GM12878 (cell line): ENCODE results near the gene GRAMD1B. TPM values are rescaled to one million over a fixed set of nuclear protein-coding genes. Genes with fewer than 3 reads are reported as not detected.
"Not testable (repeated sequence)": the region's sequence is repeated elsewhere in the genome, so short reads cannot be mapped to it uniquely, and the experiment has no call there.

ENCODE experiments used
- ATAC-seq: fragments of 200-7000 bp; cut with Tn5 transposase; 3 replicates; pipeline ENCODE4 v1.9.1; 2020; ENCODE audit warnings: mild to moderate bottlenecking, moderate library complexity
- BruUV-seq: library from RNA; stranded (reverse); fragments of 400-500 nt; replicated peaks from 2 replicates; lab custom pipeline; 2021; lab: Mats Ljungman, UMichigan
- CTCF ChIA-PET: fragments of 300-600 bp; sonication (Branson Sonifier 250); formaldehyde crosslinking; extraction: SDS; loops from one replicate; lab custom pipeline; 2021; ENCODE audit warnings: inconsistent platforms; lab: Yijun Ruan, JAX
- POLR2A ChIA-PET: fragments of 350-600 bp; formaldehyde crosslinking; extraction: SDS; loops from one replicate; lab custom pipeline; 2021; ENCODE audit warnings: inconsistent platforms; lab: Charles Lee
- RAD21 ChIA-PET: fragments of 300-600 bp; sonication (Branson Sonifier 250); formaldehyde crosslinking; loops from one replicate; lab custom pipeline; 2023; ENCODE audit warnings: antibody characterized with exemption; ENCODE audit not compliant: unreplicated experiment; lab: Charles Lee
- SMC1A ChIA-PET: fragments of 300-600 bp; sonication (Branson Sonifier 250); formaldehyde crosslinking; loops from one replicate; lab custom pipeline; 2023; ENCODE audit not compliant: unreplicated experiment, uncharacterized antibody; lab: Charles Lee
- DNase-seq: peaks from one replicate; pipeline ENCODE4 v3.0.0-alpha.2; 2011; ENCODE audit warnings: low read depth, low spot score
- FAIRE-seq: peaks from 3 replicates; lab custom pipeline; 2011; peaks lifted over from hg19 to GRCh38; lab: Jason Lieb, UNC
- H2AFZ ChIP-seq: 2 replicates; pipeline ENCODE4 v1.6.0; 2011; ENCODE audit warnings: low read depth, low read length, control low read depth; ENCODE audit not compliant: control insufficient read depth
- H3K27ac ChIP-seq: 2 replicates; pipeline ENCODE4 v1.5.1; 2011; ENCODE audit warnings: control low read depth; ENCODE audit not compliant: control insufficient read depth, insufficient read depth
- H3K27me3 ChIP-seq, 2 experiments: replicated peaks in 1 of 2; 2 replicates each; pipeline versions ENCODE4 v1.6.0 to v1.6.1; 2011; ENCODE audit warnings: low read length in 1 of 2; ENCODE audit not compliant: control insufficient read depth in 2 of 2, insufficient read depth in 2 of 2
- H3K36me3 ChIP-seq, 2 experiments: 2 replicates each; pipeline ENCODE4 v1.5.1; 2011; ENCODE audit warnings: low read length in 1 of 2; ENCODE audit not compliant: control insufficient read depth in 2 of 2, insufficient read depth in 2 of 2
- H3K4me1 ChIP-seq: 2 replicates; pipeline ENCODE4 v1.6.1; 2011; ENCODE audit warnings: mild to moderate bottlenecking, low read length, moderate library complexity, mixed read lengths; ENCODE audit not compliant: control insufficient read depth, insufficient read depth
- H3K4me2 ChIP-seq: 2 replicates; pipeline ENCODE4 v1.6.0; 2011; ENCODE audit warnings: control low read depth; ENCODE audit not compliant: control insufficient read depth, insufficient read depth
- H3K4me3 ChIP-seq: fragments of 200-600 bp; sonication (generic); 2 replicates; pipeline ENCODE4 v1.5.1; 2016
- H3K79me2 ChIP-seq: 2 replicates; pipeline ENCODE4 v1.6.0; 2011; ENCODE audit warnings: low read length; ENCODE audit not compliant: control insufficient read depth, insufficient read depth
- H3K9ac ChIP-seq: 2 replicates; pipeline ENCODE4 v1.8.0; 2011; ENCODE audit warnings: low read length, control low read depth, mixed read lengths; ENCODE audit not compliant: control insufficient read depth, insufficient read depth
- H3K9me3 ChIP-seq: replicated peaks from 3 replicates; pipeline ENCODE4 v1.5.1; 2011; ENCODE audit warnings: mild to moderate bottlenecking, low read length; ENCODE audit not compliant: control insufficient read depth, insufficient read depth
- H4K20me1 ChIP-seq: 2 replicates; pipeline ENCODE4 v1.6.0; 2011; ENCODE audit not compliant: control insufficient read depth, insufficient read depth
- CHD1 ChIP-seq: IDR thresholded peaks from 2 replicates; pipeline ENCODE4 v1.6.1; 2012; ENCODE audit warnings: low read depth, low read length, improper control_type of control experiment
- ETV6 ChIP-seq, 2 experiments: fragments of 450-650 bp in 1 of 2; IDR thresholded peaks in 1 of 2; conservative IDR thresholded peaks in 1 of 2; 2 replicates each; pipeline ENCODE4 v1.6.1; 2014; ENCODE audit warnings: antibody characterized with exemption in 1 of 2, borderline replicate concordance in 1 of 2, low read depth in 1 of 2, mild to moderate bottlenecking in 1 of 2, moderate library complexity in 1 of 2
- FOS ChIP-seq: IDR thresholded peaks from 3 replicates; pipeline ENCODE4 v1.6.1; 2011; ENCODE audit warnings: borderline replicate concordance; ENCODE audit not compliant: insufficient read length; ENCODE audit errors: extremely low read depth
- PML ChIP-seq: IDR thresholded peaks from 2 replicates; pipeline ENCODE4 v1.6.1; 2012; ENCODE audit warnings: low read length, inconsistent platforms
- POLR2A ChIP-seq: IDR thresholded peaks from 2 replicates; pipeline ENCODE4 v1.6.1; 2011; ENCODE audit warnings: low read depth, mild to moderate bottlenecking, low read length
- RAD51 ChIP-seq: fragments of 450-650 bp; IDR thresholded peaks from 2 replicates; pipeline ENCODE4 v1.6.1; 2016; ENCODE audit warnings: moderate library complexity, mild to moderate bottlenecking, inconsistent platforms
- SIN3A ChIP-seq: IDR thresholded peaks from 2 replicates; pipeline ENCODE4 v1.6.1; 2012; ENCODE audit warnings: low read depth, low read length, improper control_type of control experiment
- SMAD1 ChIP-seq: fragments of 450-650 bp; IDR thresholded peaks from 2 replicates; pipeline ENCODE4 v1.6.1; 2018; ENCODE audit warnings: mild to moderate bottlenecking, low read depth; ENCODE audit not compliant: partially characterized antibody
- TARDBP ChIP-seq: IDR thresholded peaks from 2 replicates; pipeline ENCODE4 v1.6.1; 2016; ENCODE audit warnings: borderline replicate concordance
- TCF12 ChIP-seq: IDR thresholded peaks from 2 replicates; pipeline ENCODE4 v1.6.1; 2011; ENCODE audit warnings: low read depth, mild to moderate bottlenecking, low read length
- ZZZ3 ChIP-seq: IDR thresholded peaks from 2 replicates; pipeline ENCODE4 v1.6.1; 2011; ENCODE audit warnings: low read depth; ENCODE audit not compliant: control insufficient read depth, insufficient read length
- WGBS: methylation state at CpG from one replicate; pipeline ENCODE4 v1.1.6; 2016; ENCODE audit warnings: low lambda C conversion rate; ENCODE audit not compliant: insufficient replicate concordance, insufficient coverage; ENCODE audit errors: missing lambda C conversion rate; 5-methylcytosine and 5-hydroxymethylcytosine counted together
- in situ Hi-C: fragments of 300-500 bp; cut with MboI; formaldehyde crosslinking; loops from 9 replicates; pipeline ENCODE4 v1.14.3; 2018; ENCODE audit warnings: mixed read lengths
- intact Hi-C: fragments of 100-400 bp; cut with micrococcal nuclease; formaldehyde crosslinking; loops from one replicate; pipeline ENCODE4 v1.14.2; 2022; ENCODE audit not compliant: unreplicated experiment
- polyA plus RNA-seq, 11 experiments: library from polyadenylated mRNA; depleted of rRNA in 4 of 11; unstranded in 6 of 11; stranded (reverse) in 5 of 11; fragments of >200 nt; fragmentation: Nextera tagmentation in 4 of 11; fragmentation: Illumina TruSeq in 1 of 11; extraction: Ambion mirVana in 4 of 11; extraction: Trizol in 1 of 11; gene quantifications; 1 replicate in 1 of 11; 2 replicates in 10 of 11; pipeline versions ENCODE4 v1.2.1 to v1.2.3, GENCODE V29; 2011 to 2016; ENCODE audit warnings: inconsistent platforms in 2 of 11, missing spikeins in 2 of 11, low read depth in 1 of 11
- total RNA-seq, 4 experiments: library from RNA; depleted of rRNA in 3 of 4; stranded (reverse); fragments of >200 nt in 3 of 4; fragmentation: Illumina TruSeq in 1 of 4; extraction: Trizol in 1 of 4; gene quantifications; 2 replicates each; pipeline versions ENCODE4 v1.2.1 to v1.2.3, GENCODE V29; 2013 to 2021
- TF ChIP-seq, protein P1 (sequence below): fragments of 150-350 bp; IDR thresholded peaks from 2 replicates; pipeline ENCODE4 v1.6.1; 2014; ENCODE audit warnings: mild to moderate bottlenecking, low read depth, low read length
- TF ChIP-seq, protein P2 (sequence below): fragments of 450-650 bp; formaldehyde crosslinking; IDR thresholded peaks from 2 replicates; pipeline ENCODE4 v1.4.0; 2022; ENCODE audit warnings: mild to moderate bottlenecking, moderate library complexity

The GRAMD1B gene
- total and polyA plus RNA-seq, 10 of the 15 experiments (the other 5 are each of a cell fraction or from before 2014, with no cell fraction given), result 1.9 to 49.1 (median 26.9) TPM

DNA sequence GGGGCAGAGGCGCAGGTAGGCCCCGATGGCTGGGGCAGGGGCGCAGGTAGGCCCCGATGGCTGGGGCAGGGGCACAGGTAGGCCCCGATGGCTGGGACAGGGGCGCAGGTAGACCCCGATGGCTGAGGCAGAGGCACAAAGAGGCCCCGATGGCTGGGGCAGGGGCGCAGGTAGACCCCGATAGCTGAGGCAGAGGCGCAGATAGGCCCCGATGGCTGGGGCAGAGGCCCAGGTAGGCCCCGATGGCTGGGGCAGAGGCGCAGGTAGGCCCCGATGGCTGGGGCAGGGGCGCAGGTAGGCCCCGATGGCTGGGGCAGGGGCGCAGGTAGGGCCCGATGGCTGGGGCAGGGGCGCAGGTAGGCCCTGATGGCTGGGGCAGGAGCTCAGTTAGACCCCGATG is 142.7 kb downstream of the GRAMD1B start:
- DNase-seq, intact Hi-C loops, H4K20me1 ChIP-seq, H3K27ac ChIP-seq, POLR2A ChIA-PET, H3K9ac ChIP-seq, H3K4me2 ChIP-seq, in situ Hi-C loops, H3K4me3 ChIP-seq, H3K36me3 ChIP-seq, H3K9me3 ChIP-seq, H3K79me2 ChIP-seq, BruUV-seq, ATAC-seq, FAIRE-seq, H2AFZ ChIP-seq, H3K27me3 ChIP-seq: not testable (repeated sequence)
- 62% methylated on average over 10 of the region's 21 CpGs for WGBS
- SMC1A ChIA-PET, result interaction anchor here (1.8 kb wide), 1 partner anchor 15 kb away, joined by 5 read pairs; no protein-coding TSS in a partner anchor
- CTCF ChIA-PET, result interaction anchor here (0.6 to 1.6 kb wide), 3 partner anchors 16 to 174 kb away, joined by 3 to 6 read pairs (median 3); no protein-coding TSS in a partner anchor
- peaks cover 12% of the 10 kb centered on the region for H3K4me1 ChIP-seq
- RAD21 ChIA-PET, result interaction anchor here (1.6 kb wide), 1 partner anchor 135 kb away, joined by 3 read pairs; no protein-coding TSS in a partner anchor

DNA sequence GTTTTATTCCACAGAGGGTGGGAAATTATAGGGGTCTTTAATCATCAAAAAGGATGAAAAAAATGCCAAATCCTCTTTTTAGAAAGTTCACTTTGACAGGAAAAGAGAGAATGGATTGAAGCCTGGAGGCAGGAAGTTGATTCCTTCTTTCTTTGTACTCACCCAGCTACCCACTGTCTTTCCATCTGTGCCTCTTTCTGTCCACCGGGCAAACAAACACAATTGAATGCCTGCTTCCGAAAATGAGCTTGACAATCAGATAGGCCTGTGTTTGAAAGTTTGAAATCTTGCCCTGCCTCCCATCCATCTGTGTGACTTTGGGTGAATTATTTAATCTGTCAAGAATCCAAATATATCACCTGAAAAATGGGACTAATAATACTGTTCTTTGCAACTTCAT is 143.2 kb downstream of the GRAMD1B start:
- Histone ChIP-seq H3K27ac (no peak overlapping the region), H3K4me1 (peaks cover 12% of the 10 kb centered on the region), H3K27me3 (no peaks in the 10 kb centered on the region), H3K4me2 (no peak overlapping the region), H4K20me1 (peaks cover 4% of the 10 kb centered on the region; the same call in 1 of the 2 replicates), H3K79me2 (no peaks in the 10 kb centered on the region), H3K9me3 (no peaks in the 10 kb centered on the region), H3K4me3 (no peak overlapping the region), H3K36me3 (no peaks in the 10 kb centered on the region; a peak in 1 of 4 replicates), H3K9ac (no peak overlapping the region), H2AFZ (no peak overlapping the region)
- FAIRE-seq (no peak), DNase-seq (no peak), ATAC-seq (no peak)
- intact Hi-C loops, result no loop called here
- RAD21 ChIA-PET, result interaction anchor here (1.1 to 1.6 kb wide), 2 partner anchors 21 to 134 kb away, joined by 3 read pairs; no protein-coding TSS in a partner anchor
- SMC1A ChIA-PET, result interaction anchor here (1.4 kb wide), 1 partner anchor 89 kb away, joined by 3 read pairs; no protein-coding TSS in a partner anchor
- WGBS, result 28% methylated on average over 2 of the region's 2 CpGs
- CTCF ChIA-PET, result interaction anchor here (0.6 to 1.6 kb wide), 4 partner anchors 16 to 173 kb away, joined by 3 to 6 read pairs (median 4); no protein-coding TSS in a partner anchor
- BruUV-seq, result no TSS peak
- POLR2A ChIA-PET, result no interaction called here
- in situ Hi-C loops, result no loop called here
- TF ChIP-seq TCF12 (no peak), CHD1 (no peak), TARDBP (no peak), POLR2A (no peak), RAD51 (no peak), ETV6 (conservative IDR thresholded peaks at IDR 0.05 in 1 of 2, IDR thresholded peaks at IDR 0.05 in 1 of 2; ENCODE audit: borderline replicate concordance in 1 of 2, low read depth in 1 of 2) (no peak), PML (no peak), FOS (no peak), SIN3A (no peak), ZZZ3 (no peak), SMAD1 (no peak)
- TF ChIP-seq, protein P1, sequence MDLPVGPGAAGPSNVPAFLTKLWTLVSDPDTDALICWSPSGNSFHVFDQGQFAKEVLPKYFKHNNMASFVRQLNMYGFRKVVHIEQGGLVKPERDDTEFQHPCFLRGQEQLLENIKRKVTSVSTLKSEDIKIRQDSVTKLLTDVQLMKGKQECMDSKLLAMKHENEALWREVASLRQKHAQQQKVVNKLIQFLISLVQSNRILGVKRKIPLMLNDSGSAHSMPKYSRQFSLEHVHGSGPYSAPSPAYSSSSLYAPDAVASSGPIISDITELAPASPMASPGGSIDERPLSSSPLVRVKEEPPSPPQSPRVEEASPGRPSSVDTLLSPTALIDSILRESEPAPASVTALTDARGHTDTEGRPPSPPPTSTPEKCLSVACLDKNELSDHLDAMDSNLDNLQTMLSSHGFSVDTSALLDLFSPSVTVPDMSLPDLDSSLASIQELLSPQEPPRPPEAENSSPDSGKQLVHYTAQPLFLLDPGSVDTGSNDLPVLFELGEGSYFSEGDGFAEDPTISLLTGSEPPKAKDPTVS, result no peak
- TF ChIP-seq, protein P2, sequence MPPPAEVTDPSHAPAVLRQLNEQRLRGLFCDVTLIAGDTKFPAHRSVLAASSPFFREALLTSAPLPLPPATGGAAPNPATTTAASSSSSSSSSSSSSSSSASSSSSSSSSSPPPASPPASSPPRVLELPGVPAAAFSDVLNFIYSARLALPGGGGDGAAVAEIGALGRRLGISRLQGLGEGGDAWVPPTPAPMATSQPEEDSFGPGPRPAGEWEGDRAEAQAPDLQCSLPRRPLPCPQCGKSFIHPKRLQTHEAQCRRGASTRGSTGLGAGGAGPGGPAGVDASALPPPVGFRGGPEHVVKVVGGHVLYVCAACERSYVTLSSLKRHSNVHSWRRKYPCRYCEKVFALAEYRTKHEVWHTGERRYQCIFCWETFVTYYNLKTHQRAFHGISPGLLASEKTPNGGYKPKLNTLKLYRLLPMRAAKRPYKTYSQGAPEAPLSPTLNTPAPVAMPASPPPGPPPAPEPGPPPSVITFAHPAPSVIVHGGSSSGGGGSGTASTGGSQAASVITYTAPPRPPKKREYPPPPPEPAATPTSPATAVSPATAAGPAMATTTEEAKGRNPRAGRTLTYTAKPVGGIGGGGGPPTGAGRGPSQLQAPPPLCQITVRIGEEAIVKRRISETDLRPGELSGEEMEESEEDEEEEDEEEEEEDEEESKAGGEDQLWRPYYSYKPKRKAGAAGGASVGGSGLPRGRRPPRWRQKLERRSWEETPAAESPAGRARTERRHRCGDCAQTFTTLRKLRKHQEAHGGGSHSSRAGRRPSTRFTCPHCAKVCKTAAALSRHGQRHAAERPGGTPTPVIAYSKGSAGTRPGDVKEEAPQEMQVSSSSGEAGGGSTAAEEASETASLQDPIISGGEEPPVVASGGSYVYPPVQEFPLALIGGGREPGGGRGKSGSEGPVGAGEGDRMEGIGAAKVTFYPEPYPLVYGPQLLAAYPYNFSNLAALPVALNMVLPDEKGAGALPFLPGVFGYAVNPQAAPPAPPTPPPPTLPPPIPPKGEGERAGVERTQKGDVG, result no peak
